ENCODE measurements around the gene PARVG.
A peak's percentile ranks its signal among the peaks of the same experiment; 100 is the strongest.

Gene PARVG

GRCh38 chr22:44211256-44211945 is 30.7 kb downstream of the PARVG start:
- in situ Hi-C loops (cut with MboI; ENCODE audit: low sequenced_read_pairs, unreplicated experiment), result no loop called here
- no peak for TF ChIP-seq CTCF (IDR thresholded peaks at IDR 0.05; ENCODE audit: borderline replicate concordance, control extremely low read depth, extremely low read depth, insufficient read depth, missing control alignments)
- DNase-seq (ENCODE audit: low spot score), result no peak

- DNase-seq (ENCODE audit: low spot score), result peak; percentile 10
- TF ChIP-seq CTCF (IDR thresholded peaks at IDR 0.05; ENCODE audit: borderline replicate concordance, control extremely low read depth, extremely low read depth, insufficient read depth, missing control alignments), result no peak
Measured at GRCh38 chr22:44211946-44212930, 31.5 kb downstream of the PARVG start.

GRCh38 chr22:44212936-44213335 is 32.2 kb downstream of the PARVG start:
- in situ Hi-C loops (cut with MboI; ENCODE audit: low sequenced_read_pairs, unreplicated experiment), result no loop called here
- no peak for TF ChIP-seq CTCF (IDR thresholded peaks at IDR 0.05; ENCODE audit: borderline replicate concordance, control extremely low read depth, extremely low read depth, insufficient read depth, missing control alignments)
- no peak for DNase-seq (ENCODE audit: low spot score)

More at GRCh38 chr22:44211946-44212930, 31.5 kb downstream of the PARVG start:
- in situ Hi-C loops (cut with MboI; ENCODE audit: low sequenced_read_pairs, unreplicated experiment), result no loop called here

- in situ Hi-C loops (cut with MboI; ENCODE audit: low sequenced_read_pairs, unreplicated experiment), result no loop called here
- no peak for DNase-seq (ENCODE audit: low spot score)
- TF ChIP-seq CTCF (IDR thresholded peaks at IDR 0.05; ENCODE audit: borderline replicate concordance, control extremely low read depth, extremely low read depth, insufficient read depth, missing control alignments), result no peak
Measured at GRCh38 chr22:44213489-44214043, 32.8 kb downstream of the PARVG start.

- no peak for DNase-seq (ENCODE audit: low spot score)
- TF ChIP-seq CTCF (IDR thresholded peaks at IDR 0.05; ENCODE audit: borderline replicate concordance, control extremely low read depth, extremely low read depth, insufficient read depth, missing control alignments), result no peak
- in situ Hi-C loops (cut with MboI; ENCODE audit: low sequenced_read_pairs, unreplicated experiment), result no loop called here
Measured at GRCh38 chr22:44214187-44214586, 33.5 kb downstream of the PARVG start.

- no peak for DNase-seq (ENCODE audit: low spot score)
- in situ Hi-C loops (cut with MboI; ENCODE audit: low sequenced_read_pairs, unreplicated experiment), result no loop called here
- no peak for TF ChIP-seq CTCF (IDR thresholded peaks at IDR 0.05; ENCODE audit: borderline replicate concordance, control extremely low read depth, extremely low read depth, insufficient read depth, missing control alignments)
Measured at GRCh38 chr22:44214764-44215163, 34.0 kb downstream of the PARVG start.
